HUES64 (cell line): ENCODE data around the gene BHLHA15.

Experiments
- H3K27ac ChIP-seq: 2 replicates; pipeline ENCODE4 v1.7.0; 2013; ENCODE audit warnings: low read depth, low read length, inconsistent platforms
- H3K27me3 ChIP-seq: 2 replicates; pipeline ENCODE4 v1.6.1; 2013; ENCODE audit warnings: mild to moderate bottlenecking, low read length; ENCODE audit not compliant: insufficient read depth
- H3K36me3 ChIP-seq: 2 replicates; pipeline ENCODE4 v1.6.1; 2013; ENCODE audit warnings: mild to moderate bottlenecking, low read length; ENCODE audit not compliant: insufficient read depth
- H3K4me1 ChIP-seq: 2 replicates; pipeline ENCODE4 v1.6.1; 2013; ENCODE audit warnings: mild to moderate bottlenecking, low read length, moderate library complexity; ENCODE audit not compliant: insufficient read depth
- H3K4me3 ChIP-seq: 2 replicates; pipeline ENCODE4 v1.5.1; 2013; ENCODE audit warnings: mild to moderate bottlenecking, low read length, moderate library complexity
- H3K9ac ChIP-seq: 2 replicates; pipeline ENCODE4 v1.6.1; 2013; ENCODE audit warnings: mild to moderate bottlenecking, low read depth, low read length
- H3K9me3 ChIP-seq: 2 replicates; pipeline ENCODE4 v1.6.1; 2013; ENCODE audit warnings: low read depth, low read length; ENCODE audit not compliant: insufficient read depth
- WGBS: fragments of 150-250, 120-280 bp; methylation state at CpG from one replicate; pipeline ENCODE4 v1.1.7; 2013; ENCODE audit warnings: missing lambda C conversion rate; 5-methylcytosine and 5-hydroxymethylcytosine counted together

Gene BHLHA15

GRCh38 chr7:98254951-98255610 is 43.8 kb downstream of the BHLHA15 start:
- peaks cover 12% of the 10 kb centered on the region; the same call in 1 of the 2 replicates for H3K36me3 ChIP-seq
- WGBS = 91% methylated on average over 11 of the region's 11 CpGs
- H3K9ac ChIP-seq = no peak overlapping the region
- no peak overlapping the region for H3K27ac ChIP-seq
- no peak overlapping the region for H3K4me3 ChIP-seq
- 0 out of 2 replicates have a peak, but pooled peaks cover 7% of the 10 kb centered on the region for H3K4me1 ChIP-seq
- H3K9me3 ChIP-seq = no peaks in the 10 kb centered on the region
- H3K27me3 ChIP-seq = no peaks in the 10 kb centered on the region

- no peaks in the 10 kb centered on the region for H3K4me1 ChIP-seq
- H3K9me3 ChIP-seq = 0 out of 2 replicates have a peak, but pooled peaks cover 3% of the 10 kb centered on the region
- H3K36me3 ChIP-seq = peaks cover 12% of the 10 kb centered on the region; the same call in 1 of the 2 replicates
- H3K27me3 ChIP-seq = no peaks in the 10 kb centered on the region
- WGBS = 96% methylated on average over 7 of the region's 7 CpGs
- no peak overlapping the region for H3K27ac ChIP-seq
- no peak overlapping the region for H3K4me3 ChIP-seq
- no peak overlapping the region for H3K9ac ChIP-seq
These were observed 45.2 kb downstream of the BHLHA15 start for GRCh38 chr7:98256431-98256830.

- Histone ChIP-seq H3K4me3 (no peak overlapping the region), H3K27me3 (no peaks in the 10 kb centered on the region), H3K9ac (no peak overlapping the region), H3K27ac (no peak overlapping the region), H3K36me3 (peaks cover 12% of the 10 kb centered on the region; the same call in 1 of the 2 replicates), H3K4me1 (no peaks in the 10 kb centered on the region), H3K9me3 (0 out of 2 replicates have a peak, but pooled peaks cover 3% of the 10 kb centered on the region)
- 90% methylated on average over 6 of the region's 6 CpGs for WGBS
These were observed 46.5 kb downstream of the BHLHA15 start for GRCh38 chr7:98257701-98258100.
